Tibial nerve (tissue), 4 donors: ENCODE measurements around the gene RUNX3. TPM values are rescaled to one million over a fixed set of nuclear protein-coding genes. Genes with fewer than 3 reads are reported as not detected.

Experiments
- DNase-seq, 2 donors: peaks; one replicate each; pipeline ENCODE4 v3.0.0-alpha.2; 2019; ENCODE audit warnings: low spot score in 2 of 2
- H3K27ac ChIP-seq, 4 donors: fragments of 200-600 bp; sonication (generic) in 3 of 4; one replicate each; pipeline ENCODE4 v1.5.1; 2017 to 2019; ENCODE audit warnings: mild to moderate bottlenecking in 1 of 4
- H3K27me3 ChIP-seq, 2 donors: fragments of 200-600 bp; sonication (generic) in 1 of 2; one replicate each; pipeline versions ENCODE4 v1.5.1 to v1.6.0; 2017 to 2019
- H3K36me3 ChIP-seq, 3 donors: fragments of 200-600 bp; sonication (generic); one replicate each; pipeline ENCODE4 v1.5.1; 2018 to 2019
- H3K4me1 ChIP-seq, 4 donors: fragments of 200-600 bp; sonication (generic) in 3 of 4; one replicate each; pipeline ENCODE4 v1.5.1; 2017 to 2019
- H3K4me3 ChIP-seq, 4 donors: fragments of 200-600 bp; sonication (generic) in 3 of 4; one replicate each; pipeline ENCODE4 v1.5.1; 2017 to 2019; ENCODE audit warnings: mild to moderate bottlenecking in 1 of 4, moderate library complexity in 1 of 4
- H3K9me3 ChIP-seq, 4 donors: fragments of 200-600 bp; sonication (generic) in 3 of 4; one replicate each; pipeline ENCODE4 v1.5.1; 2017 to 2019
- CTCF ChIP-seq, 5 experiments: fragments of 200-600 bp in 3 of 5; fragments of 450-650 bp in 2 of 5; sonication (generic) in 3 of 5; IDR thresholded peaks; one replicate each; pipeline ENCODE4 v1.5.1; 2016 to 2019; ENCODE audit warnings: antibody characterized with exemption in 5 of 5, mild to moderate bottlenecking in 3 of 5, moderate library complexity in 2 of 5
- EP300 ChIP-seq, 2 donors: sonication (generic); formaldehyde crosslinking; IDR thresholded peaks; one replicate each; pipeline ENCODE4 v1.6.1; 2017; ENCODE audit warnings: antibody characterized with exemption in 2 of 2, mild to moderate bottlenecking in 1 of 2
- POLR2A ChIP-seq, 2 donors: fragments of 450-650 bp; IDR thresholded peaks; one replicate each; pipeline ENCODE4 v1.6.1; 2017; ENCODE audit warnings: antibody characterized with exemption in 2 of 2, mild to moderate bottlenecking in 2 of 2, moderate library complexity in 2 of 2
- WGBS, 2 donors: methylation state at CpG; one replicate each; pipeline ENCODE4 v1.1.5; 2018; 5-methylcytosine and 5-hydroxymethylcytosine counted together
- total RNA-seq, 4 donors: library from RNA; depleted of rRNA; stranded (reverse); fragments of >200 nt; gene quantifications; one replicate each; pipeline ENCODE4 v1.1.0, GENCODE V29; 2016

The RUNX3 gene
- total RNA-seq, 4 donors from 2014 or later, result 0.22 to 3.3 (median 1.2) TPM

GRCh38 chr1:24903011-24903461, 27.0 kb downstream of the RUNX3 start:
- Histone ChIP-seq H3K4me1 (no peaks in the 10 kb centered on the region), H3K9me3 (no peaks in the 10 kb centered on the region), H3K27ac (no peak overlapping the region), H3K4me3 (no peak overlapping the region), H3K36me3 (no peaks in the 10 kb centered on the region), H3K27me3 (peaks cover 0 to 52% of the 10 kb centered on the region in 2 donors)
- no peak for TF ChIP-seq POLR2A (IDR thresholded peaks at IDR 0.05)
- WGBS, 2 donors, result 84 to 87% methylated on average over 8 to 10 of the region's 10 CpGs
- no peak for DNase-seq

- Histone ChIP-seq H3K4me3 (no peak overlapping the region), H3K4me1 (no peaks in the 10 kb centered on the region), H3K36me3 (no peaks in the 10 kb centered on the region), H3K9me3 (no peaks in the 10 kb centered on the region), H3K27ac (no peak overlapping the region), H3K27me3 (peaks cover 0 to 54% of the 10 kb centered on the region in 2 donors)
- DNase-seq, result no peak
- 89 to 93% methylated on average over 21 to 22 of the region's 22 CpGs for WGBS, 2 donors
- TF ChIP-seq EP300 (IDR thresholded peaks at IDR 0.05), result no peak
- TF ChIP-seq CTCF (IDR thresholded peaks at IDR 0.05), result no peak
- no peak for TF ChIP-seq POLR2A (IDR thresholded peaks at IDR 0.05)
Measured at GRCh38 chr1:24902471-24902891, 27.6 kb downstream of the RUNX3 start.

- WGBS, 2 donors, result 90 to 95% methylated on average over 28 to 34 of the region's 38 CpGs
- Histone ChIP-seq H3K4me1 (no peaks in the 10 kb centered on the region), H3K4me3 (no peak overlapping the region), H3K36me3 (no peaks in the 10 kb centered on the region), H3K27ac (no peak overlapping the region), H3K27me3 (peaks cover 0 to 59% of the 10 kb centered on the region in 2 donors), H3K9me3 (no peaks in the 10 kb centered on the region)
- TF ChIP-seq EP300 (IDR thresholded peaks at IDR 0.05) (no peak), POLR2A (IDR thresholded peaks at IDR 0.05) (no peak), CTCF (IDR thresholded peaks at IDR 0.05) (no peak)
- DNase-seq, result no peak
Measured at GRCh38 chr1:24901791-24902470, 28.1 kb downstream of the RUNX3 start.

- no peak for DNase-seq
- H3K27me3 ChIP-seq, result peaks cover 0 to 60% of the 10 kb centered on the region in 2 donors
- no peak for TF ChIP-seq EP300 (IDR thresholded peaks at IDR 0.05)
- TF ChIP-seq POLR2A (IDR thresholded peaks at IDR 0.05), result no peak
- TF ChIP-seq CTCF (IDR thresholded peaks at IDR 0.05), result no peak
- no peaks in the 10 kb centered on the region for H3K36me3 ChIP-seq
- no peaks in the 10 kb centered on the region for H3K4me1 ChIP-seq
- no peaks in the 10 kb centered on the region for H3K9me3 ChIP-seq
- H3K27ac ChIP-seq, result no peak overlapping the region
- 70 to 83% methylated on average over 11 to 12 of the region's 12 CpGs for WGBS, 2 donors
- H3K4me3 ChIP-seq, result no peak overlapping the region
Measured at GRCh38 chr1:24900985-24901781, 28.9 kb downstream of the RUNX3 start.

GRCh38 chr1:24900486-24900849, 29.6 kb downstream of the RUNX3 start:
- no peaks in the 10 kb centered on the region for H3K36me3 ChIP-seq
- 68 to 71% methylated on average over 8 to 9 of the region's 9 CpGs for WGBS, 2 donors
- no peak overlapping the region for H3K4me3 ChIP-seq
- no peak overlapping the region for H3K27ac ChIP-seq
- no peaks in the 10 kb centered on the region for H3K4me1 ChIP-seq
- TF ChIP-seq CTCF (IDR thresholded peaks at IDR 0.05) (no peak), POLR2A (IDR thresholded peaks at IDR 0.05) (no peak), EP300 (IDR thresholded peaks at IDR 0.05) (no peak)
- H3K9me3 ChIP-seq, result no peaks in the 10 kb centered on the region
- no peak for DNase-seq
- peaks cover 0 to 58% of the 10 kb centered on the region in 2 donors for H3K27me3 ChIP-seq
